HG02943 (cell line): ENCODE results near the gene NRCAM.
"Not testable (repeated sequence)": the region's sequence is repeated elsewhere in the genome, so short reads cannot be mapped to it uniquely, and the experiment has no call there.

Experiments used
- ATAC-seq: cut with Tn5 transposase; IDR thresholded peaks from one replicate; pipeline ENCODE4 v1.9.1; 2021; ENCODE audit warnings: mild to moderate bottlenecking, low read depth, moderate library complexity; ENCODE audit not compliant: unreplicated experiment

Gene NRCAM

GRCh38 chr7:108259447-108259846 lies 196.8 kb downstream of the NRCAM start:
- not testable (repeated sequence) for ATAC-seq

GRCh38 chr7:108257954-108258353 lies 198.3 kb downstream of the NRCAM start:
- no peak for ATAC-seq

GRCh38 chr7:108254259-108254658 lies 202.0 kb downstream of the NRCAM start:
- ATAC-seq = no peak

- ATAC-seq = no peak
These were observed 202.8 kb downstream of the NRCAM start for GRCh38 chr7:108253275-108254044.

GRCh38 chr7:108252177-108252576 lies 204.1 kb downstream of the NRCAM start:
- ATAC-seq = no peak

- no peak for ATAC-seq
These were observed 204.5 kb downstream of the NRCAM start for GRCh38 chr7:108251700-108252099.

GRCh38 chr7:108249453-108249852 lies 206.8 kb downstream of the NRCAM start:
- ATAC-seq = no peak

- ATAC-seq = no peak
These were observed 207.4 kb downstream of the NRCAM start for GRCh38 chr7:108248821-108249220.

- ATAC-seq = no peak
These were observed 207.8 kb downstream of the NRCAM start for GRCh38 chr7:108248418-108248817.

GRCh38 chr7:108247614-108248013 lies 208.6 kb downstream of the NRCAM start:
- ATAC-seq = no peak

- no peak for ATAC-seq
These were observed 209.9 kb downstream of the NRCAM start for GRCh38 chr7:108246227-108246837.

GRCh38 chr7:108245523-108246226 lies 210.6 kb downstream of the NRCAM start:
- ATAC-seq = no peak

GRCh38 chr7:108244110-108244509 lies 212.1 kb downstream of the NRCAM start:
- no peak for ATAC-seq

- ATAC-seq = no peak
These were observed 216.6 kb downstream of the NRCAM start for GRCh38 chr7:108239501-108240225.

- ATAC-seq = no peak
These were observed 219.4 kb downstream of the NRCAM start for GRCh38 chr7:108236681-108237415.

- no peak for ATAC-seq
These were observed 220.7 kb downstream of the NRCAM start for GRCh38 chr7:108235451-108236061.

GRCh38 chr7:108234971-108235450 lies 221.2 kb downstream of the NRCAM start:
- no peak for ATAC-seq

GRCh38 chr7:108234281-108234680 lies 222.0 kb downstream of the NRCAM start:
- ATAC-seq = no peak

- ATAC-seq = no peak
These were observed 224.2 kb downstream of the NRCAM start for GRCh38 chr7:108232076-108232475.

- ATAC-seq = no peak
These were observed 225.0 kb downstream of the NRCAM start for GRCh38 chr7:108231221-108231620.
